Lower leg skin (tissue), 4 donors: Measurements from ENCODE around the gene ERC1. TPM values are rescaled to one million over a fixed set of nuclear protein-coding genes. Genes with fewer than 3 reads are reported as not detected.

ENCODE experiments used
- DNase-seq, 2 donors: peaks; one replicate each; pipeline ENCODE4 v3.0.0-alpha.2; 2019; ENCODE audit warnings: low spot score in 2 of 2
- H3K4me3 ChIP-seq: fragments of 200-600 bp; sonication (generic); 2 replicates; pipeline ENCODE4 v1.5.1; 2017; ENCODE audit warnings: mild to moderate bottlenecking, low read depth; ENCODE audit not compliant: poor library complexity, severe bottlenecking
- CTCF ChIP-seq, 3 donors: fragments of 450-650 bp; IDR thresholded peaks; one replicate each; pipeline ENCODE4 v1.5.1; 2016; ENCODE audit warnings: antibody characterized with exemption in 3 of 3, mild to moderate bottlenecking in 3 of 3, moderate library complexity in 2 of 3
- POLR2A ChIP-seq, 2 donors: fragments of 450-650 bp; IDR thresholded peaks; one replicate each; pipeline ENCODE4 v1.6.1; 2016 to 2017; ENCODE audit warnings: antibody characterized with exemption in 2 of 2, mild to moderate bottlenecking in 1 of 2, moderate library complexity in 1 of 2
- WGBS, 2 donors: methylation state at CpG; one replicate each; pipeline ENCODE4 v1.1.5; 2018; 5-methylcytosine and 5-hydroxymethylcytosine counted together
- intact Hi-C: fragments of 100-400 bp; cut with DNase I; formaldehyde crosslinking; loops from one replicate; pipeline ENCODE4 v1.15.0; 2023; ENCODE audit warnings: low total_unique reads
- total RNA-seq, 4 donors: library from RNA; depleted of rRNA; stranded (reverse); fragments of >200 nt; gene quantifications; one replicate each; pipeline ENCODE4 v1.1.0, GENCODE V29; 2016

The ERC1 gene
- total RNA-seq, 4 donors from 2014 or later, result 22.1 to 42.7 (median 29.7) TPM

- intact Hi-C loops, result no loop called here
- TF ChIP-seq POLR2A (IDR thresholded peaks at IDR 0.05) (no peak), CTCF (IDR thresholded peaks at IDR 0.05) (no peak)
- WGBS, 2 donors, result 82 to 88% methylated on average over 1 of the region's 1 CpG
- no peak for DNase-seq
- H3K4me3 ChIP-seq, result no peak overlapping the region
These were observed 448.2 kb downstream of the ERC1 start for GRCh38 chr12:1439201-1439600.

GRCh38 chr12:1439687-1440086 lies 448.7 kb downstream of the ERC1 start:
- TF ChIP-seq POLR2A (IDR thresholded peaks at IDR 0.05), result no peak
- TF ChIP-seq CTCF (IDR thresholded peaks at IDR 0.05), result no peak
- intact Hi-C loops, result no loop called here
- no peak for DNase-seq
- H3K4me3 ChIP-seq, result no peak overlapping the region
- 77 to 90% methylated on average over 3 of the region's 3 CpGs for whole genome bisulfite sequencing, 2 donors

- no peak for DNase-seq
- no peak overlapping the region for H3K4me3 ChIP-seq
- intact Hi-C loops, result no loop called here
- 71 to 72% methylated on average over 8 of the region's 8 CpGs for WGBS, 2 donors
- TF ChIP-seq CTCF (IDR thresholded peaks at IDR 0.05) (no peak), POLR2A (IDR thresholded peaks at IDR 0.05) (no peak)
These were observed 452.6 kb downstream of the ERC1 start for GRCh38 chr12:1443421-1444141.

GRCh38 chr12:1444142-1444516 lies 453.1 kb downstream of the ERC1 start:
- DNase-seq, result no peak
- WGBS, 2 donors, result 62 to 88% methylated on average over 6 of the region's 6 CpGs
- H3K4me3 ChIP-seq, result no peak overlapping the region
- intact Hi-C loops, result no loop called here
- no peak for TF ChIP-seq CTCF (IDR thresholded peaks at IDR 0.05)
- TF ChIP-seq POLR2A (IDR thresholded peaks at IDR 0.05), result no peak

- no peak for TF ChIP-seq CTCF (IDR thresholded peaks at IDR 0.05)
- no peak for TF ChIP-seq POLR2A (IDR thresholded peaks at IDR 0.05)
- 66 to 70% methylated on average over 3 of the region's 3 CpGs for WGBS, 2 donors
- DNase-seq, result no peak
- intact Hi-C loops, result no loop called here
- no peak overlapping the region for H3K4me3 ChIP-seq
These were observed 454.8 kb downstream of the ERC1 start for GRCh38 chr12:1445807-1446206.

GRCh38 chr12:1448336-1448735 lies 457.3 kb downstream of the ERC1 start:
- no peak overlapping the region for H3K4me3 ChIP-seq
- no peak for TF ChIP-seq POLR2A (IDR thresholded peaks at IDR 0.05)
- TF ChIP-seq CTCF (IDR thresholded peaks at IDR 0.05), result no peak
- intact Hi-C loops, result no loop called here
- WGBS, 2 donors, result 84 to 87% methylated on average over 4 of the region's 4 CpGs
- no peak for DNase-seq
